GM21526 (cell line): ENCODE data around the gene FAM3C.
"Not testable (repeated sequence)": the region's sequence is repeated elsewhere in the genome, so short reads cannot be mapped to it uniquely, and the experiment has no call there.

ENCODE experiments used
- ATAC-seq: cut with Tn5 transposase; IDR thresholded peaks from one replicate; pipeline ENCODE4 v1.9.1; 2021; ENCODE audit warnings: moderate library complexity; ENCODE audit not compliant: unreplicated experiment, low FRiP score

Gene FAM3C

DNA sequence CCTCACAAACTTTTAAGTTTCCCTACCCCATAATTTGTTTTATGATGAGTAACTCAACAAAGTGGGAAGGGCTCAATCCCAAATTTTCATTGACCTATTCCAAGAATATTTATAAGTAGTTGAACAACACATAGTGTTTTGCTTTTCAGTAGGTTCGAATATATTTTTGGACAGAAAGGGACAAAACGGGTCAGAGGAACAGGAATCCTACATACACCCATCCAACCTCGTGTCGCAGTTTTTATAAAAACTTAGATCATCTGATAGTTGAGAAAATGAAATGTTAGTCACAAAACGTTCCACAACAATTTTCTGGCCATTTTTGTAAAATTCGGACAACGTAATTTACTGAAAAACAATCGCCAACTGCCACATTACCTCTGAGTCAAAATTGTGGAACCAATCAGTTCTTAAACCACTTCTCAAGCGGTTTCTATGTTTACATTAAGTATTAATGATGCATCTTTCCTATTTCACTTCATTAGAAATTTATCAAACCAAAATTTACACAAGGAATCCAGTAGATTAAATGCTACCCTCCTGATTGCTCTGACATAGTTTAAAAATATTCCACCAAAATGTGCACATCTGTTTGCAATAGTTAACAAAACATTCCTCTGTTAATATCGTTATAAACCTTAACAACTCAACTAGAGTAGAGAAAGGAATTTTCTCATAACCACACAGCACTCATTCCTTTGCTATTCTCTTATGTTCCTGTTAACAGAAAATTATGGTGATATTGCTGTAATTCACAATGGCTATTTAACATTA lies 61.0 kb downstream of the FAM3C start:
- no peak for ATAC-seq

DNA sequence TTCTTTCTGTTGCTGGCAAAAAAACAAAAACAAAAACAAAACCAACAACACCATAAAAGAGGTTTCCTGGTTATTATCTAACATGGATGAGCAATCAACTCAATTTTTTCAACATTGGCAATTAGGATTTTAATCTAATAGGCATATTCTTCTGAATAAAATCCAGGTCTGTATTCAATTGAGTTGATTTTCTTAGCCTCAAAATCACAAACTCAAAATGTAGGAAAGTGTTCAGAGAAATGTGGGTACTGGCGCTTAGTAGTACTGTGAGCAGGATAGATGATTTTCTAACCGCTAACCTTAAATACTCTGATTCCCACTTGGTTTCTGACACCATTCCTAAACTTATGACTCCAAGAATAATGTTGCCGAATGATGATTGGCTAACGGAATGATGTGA lies 61.7 kb downstream of the FAM3C start:
- no peak for ATAC-seq

DNA sequence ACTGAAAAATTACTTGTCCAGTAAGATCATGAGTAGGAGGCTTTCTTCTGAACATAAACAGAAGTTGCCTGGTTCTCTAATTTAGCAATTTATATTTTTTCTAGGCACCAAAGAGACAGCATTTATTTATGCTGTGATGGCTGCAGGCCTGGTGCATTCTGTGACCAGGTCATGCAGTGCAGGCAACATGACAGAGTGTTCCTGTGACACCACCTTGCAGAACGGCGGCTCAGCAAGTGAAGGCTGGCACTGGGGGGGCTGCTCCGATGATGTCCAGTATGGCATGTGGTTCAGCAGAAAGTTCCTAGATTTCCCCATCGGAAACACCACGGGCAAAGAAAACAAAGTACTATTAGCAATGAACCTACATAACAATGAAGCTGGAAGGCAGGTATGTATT lies 64.5 kb downstream of the FAM3C start:
- no peak for ATAC-seq

DNA sequence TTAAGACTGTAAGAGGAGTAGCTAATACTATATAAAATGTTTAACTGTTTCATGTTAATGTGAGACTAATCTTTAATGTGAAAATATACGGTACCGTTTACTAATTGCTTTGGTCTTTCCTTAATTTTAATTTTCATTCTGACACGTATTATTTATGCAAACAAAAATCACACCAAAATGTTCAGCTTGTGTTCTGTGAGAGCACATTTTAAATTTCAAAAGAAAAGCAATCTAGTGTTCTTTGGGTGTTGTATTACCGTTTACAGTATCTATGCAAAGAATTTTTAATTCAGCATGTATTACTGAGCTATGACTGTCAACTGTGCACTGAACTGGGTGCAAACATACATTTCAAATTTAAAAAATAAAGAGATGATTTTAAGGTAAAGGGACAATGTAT lies 65.1 kb downstream of the FAM3C start:
- no peak for ATAC-seq

DNA sequence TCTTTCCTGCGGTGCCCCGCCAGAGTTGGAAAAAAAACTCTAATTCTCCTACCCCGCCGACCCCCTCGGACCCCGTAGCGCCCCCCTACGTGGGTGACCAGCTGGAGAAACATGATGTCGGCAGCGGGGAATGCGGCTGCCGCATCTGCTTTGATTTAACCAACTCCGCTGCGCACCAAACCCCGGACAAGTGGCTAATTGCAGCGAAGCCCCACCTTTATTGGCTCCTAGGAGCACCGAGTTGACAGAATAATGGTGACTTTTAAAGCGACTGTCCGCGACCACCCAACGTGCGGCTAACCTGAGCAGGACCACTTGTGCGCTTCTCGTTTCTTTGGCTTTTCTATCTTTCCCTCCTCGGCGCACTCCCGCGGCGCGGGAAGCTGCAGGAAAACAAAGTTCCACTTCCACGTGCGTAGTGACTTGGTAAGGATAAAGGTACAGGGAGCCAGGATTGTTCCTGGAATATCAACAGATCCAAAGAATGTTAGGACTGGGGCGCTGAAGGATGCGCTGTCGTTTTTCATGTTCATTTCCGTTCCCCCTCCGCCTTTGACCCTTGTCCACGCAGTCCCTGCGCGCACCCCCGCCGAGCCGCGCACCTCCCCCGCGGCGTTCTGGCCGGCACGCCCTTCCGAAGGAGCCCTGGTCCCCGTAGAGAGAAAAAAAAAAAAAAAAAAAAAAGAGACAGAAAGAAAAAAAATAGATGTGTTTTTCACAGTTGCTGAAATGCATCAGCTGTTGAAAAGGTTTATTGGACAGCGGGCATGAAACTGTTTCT lies 65.9 kb downstream of the FAM3C start:
- ATAC-seq, result peak; percentile 36

DNA sequence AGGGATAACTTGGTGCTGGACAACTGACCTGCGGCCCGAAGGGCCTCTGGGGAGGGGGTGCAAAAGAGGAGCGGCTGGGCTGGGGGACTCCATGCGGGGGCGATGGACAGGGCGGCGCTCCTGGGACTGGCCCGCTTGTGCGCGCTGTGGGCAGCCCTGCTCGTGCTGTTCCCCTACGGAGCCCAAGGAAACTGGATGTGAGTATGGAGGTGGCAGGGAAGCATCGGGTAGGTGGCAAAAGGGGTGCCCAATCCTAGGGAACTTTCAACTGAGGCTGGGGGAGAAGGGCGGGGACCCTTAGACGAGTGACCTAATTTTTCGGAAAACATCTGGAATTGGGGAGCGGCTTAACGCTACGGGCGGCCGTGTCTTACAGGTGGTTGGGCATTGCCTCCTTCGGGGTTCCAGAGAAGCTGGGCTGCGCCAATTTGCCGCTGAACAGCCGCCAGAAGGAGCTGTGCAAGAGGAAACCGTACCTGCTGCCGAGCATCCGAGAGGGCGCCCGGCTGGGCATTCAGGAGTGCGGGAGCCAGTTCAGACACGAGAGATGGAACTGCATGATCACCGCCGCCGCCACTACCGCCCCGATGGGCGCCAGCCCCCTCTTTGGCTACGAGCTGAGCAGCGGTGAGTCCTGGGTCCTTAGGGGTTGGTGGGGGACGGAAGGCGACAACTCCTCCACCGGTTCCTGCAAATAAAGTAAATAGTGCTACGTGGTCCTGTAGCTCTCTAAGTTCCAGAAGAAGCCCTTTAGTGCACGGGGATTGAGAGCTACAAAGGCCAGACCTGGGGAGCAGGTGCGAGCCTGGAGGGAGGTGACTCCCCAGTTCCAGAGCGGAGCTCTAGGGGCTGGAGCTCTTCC lies 66.7 kb downstream of the FAM3C start:
- ATAC-seq, result peak; percentile 68

DNA sequence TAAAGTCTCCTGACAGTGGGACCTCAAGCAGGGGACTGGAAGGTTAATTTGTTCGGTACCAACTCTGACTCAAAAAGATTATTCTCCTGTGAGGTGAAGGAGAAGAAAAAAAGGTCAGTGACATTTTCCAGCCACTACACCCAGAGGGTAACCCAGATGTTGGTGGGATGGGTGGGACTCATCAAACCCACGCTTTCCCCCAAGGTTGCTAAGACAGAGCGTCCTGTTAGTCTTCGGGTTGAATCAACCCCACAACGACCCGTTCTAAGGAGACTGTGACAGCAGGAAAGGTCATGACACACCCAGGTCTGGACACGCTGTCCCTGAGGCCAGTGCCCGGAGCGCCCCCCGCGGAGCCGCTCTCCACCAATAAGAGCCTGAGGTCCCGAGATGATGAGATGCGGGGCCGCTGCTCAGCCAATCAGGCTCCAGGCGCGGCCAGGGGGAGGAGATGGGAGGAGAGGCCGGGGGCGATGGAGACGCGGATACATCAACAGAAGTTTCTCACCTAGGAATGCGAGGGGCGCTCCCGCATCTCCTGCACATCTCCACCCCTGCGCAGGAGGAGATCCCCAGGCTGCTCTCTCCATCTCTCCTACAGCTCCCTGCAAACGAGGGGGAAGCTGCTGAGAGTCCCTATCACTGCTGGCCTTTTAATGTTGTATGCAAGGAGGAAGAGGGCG lies 67.5 kb downstream of the FAM3C start, which contains the start of gene WNT16:
TSS of gene WNT16 (plus strand) at position 493 of the 683 bp plus-strand sequence. CDS start 293 bp downstream, outside the sequence.
- ATAC-seq, result no peak

DNA sequence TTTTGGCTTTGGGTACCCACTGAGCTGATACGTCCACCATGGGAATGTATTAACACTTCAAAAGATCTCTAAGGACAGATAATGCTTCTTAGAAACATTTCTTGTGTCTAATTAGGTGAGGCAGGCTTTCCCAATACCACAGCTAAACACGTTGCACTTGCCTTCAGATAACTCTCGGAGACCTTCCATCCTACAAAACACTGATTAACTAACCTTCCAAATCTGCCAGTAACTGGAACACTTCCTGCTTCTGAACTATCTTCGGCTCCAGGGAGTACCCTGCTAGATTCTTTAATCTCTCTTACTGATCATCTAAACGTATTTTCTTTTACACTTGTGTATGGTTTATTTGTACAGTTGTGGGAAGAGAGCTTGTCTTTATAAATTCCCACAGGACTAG lies 68.4 kb downstream of the FAM3C start:
- ATAC-seq, result no peak

DNA sequence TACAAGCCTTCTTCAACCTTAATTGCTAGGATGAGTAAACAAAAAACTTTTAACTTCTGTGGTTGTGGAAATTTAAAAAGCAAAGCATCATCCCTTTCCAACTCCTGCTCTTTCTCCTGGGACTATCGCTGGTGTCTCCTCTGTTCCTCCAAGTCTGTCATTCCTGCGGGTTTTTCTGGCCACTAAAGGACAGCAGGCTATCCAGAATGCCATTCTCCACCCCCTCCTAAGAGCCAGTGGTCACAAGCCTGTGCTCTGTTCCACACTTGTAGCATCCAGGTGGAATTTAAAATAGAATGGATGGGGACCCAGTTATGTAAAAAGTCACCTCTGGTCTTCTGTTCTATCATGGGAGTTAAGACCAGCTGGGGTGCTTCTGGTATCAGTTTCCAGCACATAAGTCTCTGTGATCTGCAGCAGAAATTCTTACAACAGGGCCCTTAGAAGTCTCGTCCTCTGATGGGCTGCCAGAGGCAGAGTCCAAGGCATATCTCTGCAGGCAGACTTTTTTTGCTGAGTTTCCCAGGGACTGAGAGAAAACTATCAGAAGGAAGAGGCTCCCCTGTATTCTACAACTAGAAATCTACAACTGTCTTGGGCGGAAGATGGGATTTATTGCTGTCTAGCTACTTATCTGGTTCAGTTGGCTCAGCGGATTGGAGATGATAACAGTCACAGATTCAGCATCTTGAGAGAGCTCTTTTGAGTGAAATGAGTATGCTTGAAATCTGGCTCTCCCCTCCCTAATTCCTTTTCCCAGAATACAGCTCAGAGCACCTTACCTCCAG lies 72.4 kb downstream of the FAM3C start:
- ATAC-seq, result no peak

DNA sequence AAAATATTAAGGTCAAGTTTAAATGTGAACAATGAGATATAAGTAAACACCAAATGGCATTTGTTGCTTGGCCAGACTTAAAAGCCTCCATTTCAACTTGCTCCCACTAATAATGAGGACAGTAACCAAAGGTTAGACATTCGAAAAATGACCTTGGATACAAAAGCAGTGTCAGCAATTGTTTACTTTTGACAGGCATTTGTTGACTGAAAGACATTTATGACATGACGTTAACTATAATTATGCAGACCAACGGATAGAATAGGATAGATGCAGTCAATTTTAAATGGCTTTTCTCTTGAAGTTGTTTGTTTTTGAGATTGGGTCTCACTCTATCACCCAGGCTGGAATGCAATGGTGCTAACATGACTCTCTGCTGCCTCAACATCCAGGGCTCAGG lies 73.6 kb downstream of the FAM3C start:
- no peak for ATAC-seq

DNA sequence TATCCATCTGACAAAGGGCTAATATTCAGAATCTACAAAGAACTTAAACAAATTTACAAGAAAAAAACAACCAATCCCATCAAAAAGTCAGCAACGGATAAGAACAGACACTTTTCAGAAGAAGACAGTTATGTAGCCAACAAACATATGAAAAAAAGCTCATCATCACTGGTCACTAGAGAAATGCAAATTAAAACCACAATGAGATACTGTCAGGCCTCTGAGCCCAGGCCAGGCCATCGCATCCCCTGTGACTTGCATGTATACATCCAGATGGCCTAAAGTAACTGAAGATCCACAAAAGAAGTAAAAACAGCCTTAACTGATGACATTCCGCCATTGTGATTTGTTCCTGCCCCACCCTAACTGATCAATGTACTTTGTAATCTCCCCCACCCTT lies 80.9 kb downstream of the FAM3C start:
- not testable (repeated sequence) for ATAC-seq

DNA sequence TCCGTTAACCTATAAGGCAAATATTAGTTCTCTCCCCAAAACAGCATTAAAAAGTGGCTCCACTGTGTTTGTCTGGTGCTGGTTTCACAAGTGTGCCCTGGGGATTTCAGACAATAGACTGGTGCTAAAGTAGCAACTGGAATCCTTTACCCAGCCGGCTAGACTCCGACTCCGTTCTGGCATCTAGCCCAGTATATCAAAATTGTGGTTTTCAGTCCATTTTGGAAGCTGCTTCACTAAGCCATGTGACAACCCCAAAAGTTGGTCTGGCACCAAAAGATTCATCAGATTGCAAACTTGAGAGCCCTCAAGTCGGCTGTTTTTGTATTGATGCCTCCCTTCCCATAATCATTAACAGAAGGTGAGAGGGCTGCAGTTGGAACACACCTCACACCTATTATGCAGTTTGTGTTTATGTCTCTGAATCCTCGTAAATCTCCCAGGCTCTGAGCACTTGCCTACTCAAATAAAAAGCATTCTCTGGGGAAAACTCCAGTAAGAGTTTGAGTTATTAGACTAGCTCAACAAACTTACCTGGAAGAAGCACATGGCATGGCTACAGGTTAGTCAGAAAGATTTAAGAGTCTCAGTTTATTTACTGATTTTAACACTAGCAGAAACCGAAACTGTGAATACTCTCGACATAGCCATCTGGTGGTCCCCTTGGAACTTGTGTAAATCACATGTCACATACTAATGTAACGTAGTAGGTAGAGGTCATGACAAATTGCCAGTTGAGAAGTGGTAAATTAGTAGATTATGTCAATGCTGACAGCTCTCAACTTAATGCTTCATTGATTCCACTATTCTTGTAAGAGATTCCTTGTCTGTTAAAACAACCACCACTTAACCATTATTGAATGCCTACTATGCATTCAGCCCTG lies 82.1 kb downstream of the FAM3C start:
- peak; percentile 98 for ATAC-seq

DNA sequence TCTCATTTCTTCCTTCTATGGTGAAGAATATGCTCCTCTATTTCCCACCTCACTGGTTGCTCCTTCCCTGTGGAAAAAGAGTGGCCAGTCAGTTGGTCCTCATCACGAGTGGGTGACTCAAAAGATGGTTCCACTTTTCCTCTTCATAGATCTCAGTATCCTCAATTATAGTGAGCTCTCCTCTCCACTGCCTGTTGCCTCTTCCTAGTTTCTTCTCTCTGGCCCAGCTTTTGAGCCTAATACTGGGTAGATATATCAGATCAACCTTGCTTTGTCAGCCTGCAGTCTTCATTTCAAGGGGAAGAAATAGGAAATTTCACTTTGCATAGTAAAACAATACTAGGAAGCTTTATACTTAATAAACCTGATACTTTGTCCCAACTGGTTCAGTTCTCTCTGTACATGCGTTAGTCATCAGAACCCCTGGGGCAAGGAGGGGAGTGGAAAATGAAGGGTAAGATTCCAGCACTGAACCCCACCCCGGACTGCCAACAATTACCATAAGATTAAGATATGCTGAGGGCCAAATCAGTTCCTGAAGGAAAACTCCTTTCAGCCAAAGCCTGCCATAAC lies 82.8 kb downstream of the FAM3C start:
- ATAC-seq, result no peak

DNA sequence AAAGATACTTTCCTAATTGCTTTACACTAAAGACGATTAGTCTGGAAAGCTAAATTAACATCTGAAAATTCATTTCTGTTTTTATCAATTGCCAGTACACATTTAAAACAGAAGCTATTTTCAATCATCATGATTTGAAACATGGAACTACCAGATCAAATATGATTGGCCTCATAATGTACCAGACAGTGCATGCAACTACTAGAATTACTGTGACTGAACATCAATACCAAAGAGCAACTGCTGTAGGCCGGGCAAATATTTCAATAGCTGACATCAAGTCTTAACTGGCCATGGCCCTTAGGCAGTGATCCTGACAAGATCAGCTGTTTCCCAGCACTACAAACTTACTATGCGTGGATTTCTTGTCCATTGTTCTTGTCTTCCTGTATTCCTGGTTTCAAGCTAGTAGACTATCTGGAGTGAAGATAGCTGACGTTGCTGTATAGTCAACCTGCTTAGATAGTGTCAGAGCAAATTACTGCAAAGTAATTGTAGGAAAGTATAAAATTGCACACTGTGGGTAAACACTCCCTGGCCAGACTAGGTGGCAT lies 89.0 kb downstream of the FAM3C start:
- ATAC-seq, result no peak

DNA sequence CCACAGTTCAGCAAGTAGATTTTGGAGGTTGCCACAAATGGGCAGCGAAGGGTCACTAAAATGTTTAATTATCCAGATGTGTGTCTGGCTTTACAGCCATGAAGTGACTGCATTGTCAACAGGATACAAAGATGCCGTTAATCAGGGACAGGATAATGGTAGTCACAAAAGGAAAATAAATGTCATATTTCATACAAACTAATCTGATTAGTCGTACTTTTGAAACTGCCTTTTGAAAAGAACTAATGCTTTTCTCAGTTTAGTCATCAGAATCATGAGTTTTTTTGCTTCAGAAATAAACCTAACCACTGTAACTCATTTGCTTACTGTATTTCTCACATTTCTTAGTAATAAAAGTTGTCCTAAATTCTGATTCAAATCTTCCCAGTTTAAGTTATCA lies 89.5 kb downstream of the FAM3C start:
- no peak for ATAC-seq

DNA sequence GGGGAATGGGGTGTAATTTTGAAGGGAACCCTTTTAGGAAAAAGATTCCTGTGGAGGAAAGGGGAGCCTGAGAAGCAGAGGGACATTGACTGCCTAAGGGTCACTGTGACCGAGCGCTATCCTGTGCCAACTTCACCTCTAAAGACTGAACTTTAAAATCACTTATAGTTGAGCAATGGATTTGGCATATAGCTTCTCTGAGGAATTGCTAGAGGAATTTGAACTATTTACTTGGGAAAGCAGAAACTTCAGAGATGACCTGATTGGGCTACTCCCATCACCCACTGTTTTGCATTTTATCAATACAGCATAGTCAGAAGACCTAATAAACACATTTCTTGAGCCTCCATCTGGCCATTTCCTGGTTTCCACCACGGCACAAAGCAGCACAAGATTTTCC lies 91.0 kb downstream of the FAM3C start:
- no peak for ATAC-seq

DNA sequence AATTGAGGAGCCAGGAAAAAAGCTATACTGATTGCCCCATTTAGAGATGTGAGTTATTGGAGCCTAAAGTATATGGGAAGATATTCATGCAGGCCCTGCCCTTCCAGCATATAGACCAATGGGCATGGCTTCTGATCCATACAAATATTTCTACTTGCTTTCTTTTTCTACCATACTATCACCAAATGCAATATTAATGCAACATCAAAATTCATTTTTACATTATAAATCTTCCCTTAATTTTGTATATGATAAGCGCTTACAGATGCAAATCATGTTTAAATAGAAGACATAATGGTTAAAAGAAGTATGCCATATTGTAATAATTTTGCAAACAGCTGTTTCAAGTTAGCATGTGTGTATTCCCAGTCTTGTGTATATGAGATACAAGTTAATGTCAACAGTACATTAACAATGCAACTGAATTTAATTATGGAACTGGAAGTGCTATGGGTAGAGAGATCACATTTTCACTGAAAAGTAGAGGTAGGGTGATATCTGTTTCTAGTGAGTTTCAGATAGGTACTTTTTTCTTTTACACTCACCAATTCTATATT lies 91.9 kb downstream of the FAM3C start:
- ATAC-seq, result no peak
